GM12891 (cell line): ENCODE results near the gene PTPRJ.

Experiments
- DNase-seq: peaks from one replicate; pipeline ENCODE4 v3.0.0; 2011; ENCODE audit warnings: low spot score; ENCODE audit not compliant: insufficient read length
- FAIRE-seq: peaks from 2 replicates; lab custom pipeline; 2011; peaks lifted over from hg19 to GRCh38; lab: Jason Lieb, UNC
- PAX5 ChIP-seq: IDR thresholded peaks from 2 replicates; pipeline ENCODE4 v1.6.1; 2011; ENCODE audit warnings: low read length, moderate library complexity, mild to moderate bottlenecking; ENCODE audit not compliant: insufficient read depth, severe bottlenecking
- POLR2A ChIP-seq: IDR thresholded peaks from 2 replicates; pipeline ENCODE4 v1.6.1; 2011; ENCODE audit warnings: low read depth, low read length, control low read depth
- POLR2AphosphoS5 ChIP-seq: IDR thresholded peaks from 2 replicates; pipeline ENCODE4 v1.6.1; 2011; ENCODE audit warnings: low read depth, low read length, control low read depth
- POU2F2 ChIP-seq: IDR thresholded peaks from 2 replicates; pipeline ENCODE4 v1.6.1; 2011; ENCODE audit warnings: low read depth, mild to moderate bottlenecking, control low read depth, low read length, moderate library complexity
- SPI1 ChIP-seq: IDR thresholded peaks from 2 replicates; pipeline ENCODE4 v1.6.1; 2011; ENCODE audit warnings: low read depth, low read length, control low read depth
- TAF1 ChIP-seq: IDR thresholded peaks from 2 replicates; pipeline ENCODE4 v1.6.1; 2011; ENCODE audit warnings: low read depth, low read length, control low read depth

PTPRJ gene

GRCh38 chr11:47997063-47998053 is 17.0 kb downstream of the PTPRJ start:
- FAIRE-seq (no peak), DNase-seq (no peak)
- TF ChIP-seq TAF1 (no peak), POU2F2 (no peak)

- no peak for FAIRE-seq
- no peak for DNase-seq
- no peak for TF ChIP-seq SPI1
- no peak for TF ChIP-seq TAF1
- TF ChIP-seq POU2F2: no peak
- TF ChIP-seq POLR2AphosphoS5: no peak
- TF ChIP-seq POLR2A: no peak
- no peak for TF ChIP-seq PAX5
Measured at GRCh38 chr11:47998345-47998732, 18.0 kb downstream of the PTPRJ start.

GRCh38 chr11:47998733-47999359 is 18.5 kb downstream of the PTPRJ start:
- no peak for FAIRE-seq
- no peak for DNase-seq
- no peak for TF ChIP-seq POU2F2
- no peak for TF ChIP-seq POLR2AphosphoS5
- no peak for TF ChIP-seq PAX5
- no peak for TF ChIP-seq SPI1
- no peak for TF ChIP-seq POLR2A
- TF ChIP-seq TAF1: no peak

GRCh38 chr11:48000432-48000831 is 20.1 kb downstream of the PTPRJ start:
- TF ChIP-seq PAX5 (no peak), TAF1 (no peak), POU2F2 (no peak), SPI1 (no peak), POLR2A (no peak), POLR2AphosphoS5 (no peak)
- FAIRE-seq (no peak), DNase-seq (no peak)

GRCh38 chr11:48001438-48002021 is 21.2 kb downstream of the PTPRJ start:
- DNase-seq: no peak
- peak; percentile 87 for FAIRE-seq
- TF ChIP-seq SPI1: peak; percentile 80
- no peak for TF ChIP-seq POU2F2
- TF ChIP-seq TAF1: no peak
- no peak for TF ChIP-seq PAX5
- 0 out of 2 replicates have a peak, but pooled peaks have one; percentile 32 for TF ChIP-seq POLR2A
- TF ChIP-seq POLR2AphosphoS5: no peak

GRCh38 chr11:48002561-48002960 is 22.2 kb downstream of the PTPRJ start:
- DNase-seq: no peak
- no peak for TF ChIP-seq POLR2A
- no peak for TF ChIP-seq TAF1
- TF ChIP-seq SPI1: no peak

GRCh38 chr11:48003926-48004325 is 23.6 kb downstream of the PTPRJ start:
- no peak for FAIRE-seq
- TF ChIP-seq POLR2A: no peak
- no peak for TF ChIP-seq TAF1
- no peak for TF ChIP-seq POU2F2
- no peak for TF ChIP-seq POLR2AphosphoS5
- TF ChIP-seq PAX5: no peak
- TF ChIP-seq SPI1: no peak
- no peak for DNase-seq

More at GRCh38 chr11:48002561-48002960, 22.2 kb downstream of the PTPRJ start:
- FAIRE-seq: no peak

GRCh38 chr11:48004456-48004855 is 24.1 kb downstream of the PTPRJ start:
- no peak for FAIRE-seq
- TF ChIP-seq POLR2AphosphoS5: no peak
- TF ChIP-seq POLR2A: no peak
- no peak for TF ChIP-seq PAX5
- TF ChIP-seq TAF1: no peak
- no peak for TF ChIP-seq SPI1
- TF ChIP-seq POU2F2: no peak
- DNase-seq: no peak

GRCh38 chr11:48005136-48005535 is 24.8 kb downstream of the PTPRJ start:
- FAIRE-seq: no peak
- TF ChIP-seq POLR2A (no peak), POU2F2 (no peak), POLR2AphosphoS5 (no peak), PAX5 (no peak), SPI1 (no peak), TAF1 (no peak)
- no peak for DNase-seq
